Fibroblast of villous mesenchyme (primary cell): Measurements from ENCODE around the gene MPG. TPM values are rescaled to one million over a fixed set of nuclear protein-coding genes. Genes with fewer than 3 reads are reported as not detected.
"Not testable (repeated sequence)": the region's sequence is repeated elsewhere in the genome, so short reads cannot be mapped to it uniquely, and the experiment has no call there.

Experiments
- DNase-seq: peaks from one replicate; pipeline ENCODE4 v3.0.0-alpha.2; 2010; ENCODE audit warnings: low read depth
- H3K4me3 ChIP-seq: 2 replicates; pipeline ENCODE4 v1.5.1; 2011; ENCODE audit warnings: low read depth, mild to moderate bottlenecking, low read length
- CTCF ChIP-seq: IDR thresholded peaks from 2 replicates; pipeline ENCODE4 v1.5.1; 2012; ENCODE audit warnings: low read depth, mild to moderate bottlenecking, low read length; ENCODE audit not compliant: insufficient read depth
- total RNA-seq: library from RNA; depleted of rRNA; stranded (reverse); fragments of >200 nt; gene quantifications from 2 replicates; pipeline ENCODE4 v1.2.3, GENCODE V29; 2012

The MPG gene
- total RNA-seq, 1 donor, result 161 TPM

DNA sequence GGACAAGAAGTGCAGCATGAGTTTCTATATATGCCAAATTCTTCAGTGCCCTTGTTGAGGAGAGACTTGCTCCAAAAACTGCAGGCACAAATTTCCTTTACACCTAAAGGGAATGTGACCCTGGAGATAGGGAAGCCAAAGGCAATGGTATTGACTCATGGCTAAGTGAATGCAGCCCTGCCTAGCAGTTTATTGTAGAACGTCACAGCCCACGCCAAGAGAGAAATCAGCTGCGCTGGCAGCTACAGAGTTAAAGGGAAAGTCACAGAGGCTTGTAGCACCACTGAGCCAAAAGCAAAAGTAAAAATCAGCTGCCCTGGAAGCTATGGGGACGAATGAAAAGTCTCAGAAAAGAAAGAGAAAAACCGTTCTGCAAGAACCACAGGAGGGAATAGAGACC is 34.7 kb upstream of the MPG start:
- no peak for TF ChIP-seq CTCF
- no peak for DNase-seq
- no peak overlapping the region for H3K4me3 ChIP-seq

GRCh38 chr16:44655-45054 is 33.4 kb upstream of the MPG start:
- no peak overlapping the region for H3K4me3 ChIP-seq
- TF ChIP-seq CTCF, result no peak
- no peak for DNase-seq

DNA sequence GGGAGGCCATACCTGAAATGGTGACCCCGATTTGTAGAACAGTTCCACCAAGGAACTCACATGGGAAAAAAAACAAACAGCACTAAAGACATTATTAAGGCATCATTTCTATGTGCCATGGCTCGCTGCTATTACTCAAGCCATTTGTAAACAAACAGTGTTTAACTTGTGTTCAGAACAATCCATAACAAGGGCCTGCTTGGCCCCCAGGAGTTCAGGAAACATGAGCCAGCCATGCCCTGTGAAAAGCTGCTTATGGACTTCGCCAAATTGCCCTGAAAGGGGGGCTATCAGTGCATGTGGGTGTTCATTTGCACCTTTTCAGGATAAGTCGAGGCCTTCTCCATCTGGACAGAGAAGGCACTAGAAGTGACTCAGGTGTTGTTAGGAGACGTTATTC is 32.6 kb upstream of the MPG start:
- no peak overlapping the region for H3K4me3 ChIP-seq
- no peak for DNase-seq
- no peak for TF ChIP-seq CTCF

DNA sequence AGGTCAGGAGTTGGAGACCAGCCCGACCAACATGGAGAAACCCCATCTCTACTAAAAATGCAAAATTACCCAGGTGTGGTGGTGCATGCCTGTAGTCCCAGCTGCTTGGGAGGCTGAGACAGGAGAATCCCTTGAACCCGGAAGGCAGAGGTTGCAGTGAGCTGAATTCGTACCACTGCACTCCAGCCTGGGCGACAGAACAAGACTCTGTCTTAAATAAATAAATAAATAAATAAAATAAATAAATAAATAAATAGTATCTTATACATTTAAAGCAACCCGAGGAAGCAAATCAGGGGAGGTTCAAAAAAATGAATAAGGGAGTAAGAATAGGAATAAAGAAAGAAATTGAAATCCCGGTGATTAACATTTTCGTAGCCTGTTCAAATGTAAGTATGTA is 31.5 kb upstream of the MPG start:
- not testable (repeated sequence) for DNase-seq, H3K4me3 ChIP-seq

DNA sequence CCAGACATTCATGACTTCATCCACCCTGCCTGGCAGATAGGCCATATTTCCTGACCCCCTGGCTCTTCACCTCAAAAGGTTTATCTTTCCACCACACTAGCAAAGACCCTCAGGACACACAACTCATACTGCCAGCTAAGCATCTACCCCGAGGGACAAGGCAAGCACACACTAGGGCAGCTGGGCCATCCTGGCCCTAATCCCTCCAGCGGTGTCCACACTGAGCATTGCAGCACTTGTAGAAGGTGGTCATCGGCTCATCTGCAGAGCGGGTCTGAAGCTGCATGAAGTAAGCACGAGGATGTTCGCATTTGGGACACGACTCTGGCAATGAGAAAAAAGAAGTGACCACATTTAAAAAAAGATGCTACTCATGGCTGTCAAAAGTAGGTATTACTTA is 30.8 kb upstream of the MPG start:
- no peak for TF ChIP-seq CTCF
- no peak for DNase-seq
- H3K4me3 ChIP-seq, result no peak overlapping the region

- TF ChIP-seq CTCF, result no peak
- no peak for DNase-seq
- no peak overlapping the region for H3K4me3 ChIP-seq
Measured at GRCh38 chr16:50769-51591, 27.0 kb upstream of the MPG start.

GRCh38 chr16:53346-54236 is 24.4 kb upstream of the MPG start, which contains the start of the genes POLR3K and SNRNP25:
POLR3K (minus strand) TSS chr16:53608; CDS start chr16:53586, 22 bp downstream.
SNRNP25 (plus strand) TSS chr16:53828; CDS start chr16:54017, 189 bp downstream.
- TF ChIP-seq CTCF, result no peak
- H3K4me3 ChIP-seq, result peak within 1 kb of the TSS; percentile 81
- DNase-seq, result peak; percentile 98
